Body of pancreas (tissue), 4 donors: ENCODE measurements around the gene BCAP29. TPM values are rescaled to one million over a fixed set of nuclear protein-coding genes. Genes with fewer than 3 reads are reported as not detected.

ENCODE experiments used
- ATAC-seq: fragments of 150-250 bp; one replicate; pipeline ENCODE4 v1.9.1; 2016
- DNase-seq, 4 donors: peaks; one replicate each; pipeline ENCODE4 v3.0.0-alpha.2; 2019
- H3K27ac ChIP-seq, 4 donors: fragments of 200-600 bp; sonication (generic); 1 replicate in 3 of 4; 2 replicates in 1 of 4; pipeline versions ENCODE4 v1.5.1 to v1.6.1; 2016 to 2019; ENCODE audit warnings: mild to moderate bottlenecking in 1 of 4, mixed read lengths in 1 of 4, moderate library complexity in 1 of 4
- H3K27me3 ChIP-seq, 2 donors: fragments of 200-600 bp; sonication (generic); one replicate each; pipeline ENCODE4 v1.6.0; 2016; ENCODE audit warnings: mild to moderate bottlenecking in 1 of 2
- H3K36me3 ChIP-seq, 2 donors: fragments of 200-600 bp; sonication (generic); replicated peaks in 1 of 2; 2 replicates each; pipeline ENCODE4 v1.5.1; 2016; ENCODE audit warnings: low read depth in 2 of 2; ENCODE audit not compliant: insufficient read depth in 1 of 2
- H3K4me1 ChIP-seq: fragments of 200-600 bp; sonication (generic); one replicate; pipeline ENCODE4 v1.6.0; 2016
- H3K4me3 ChIP-seq, 2 donors: fragments of 200-600 bp; sonication (generic); 1 replicate in 1 of 2; 2 replicates in 1 of 2; pipeline ENCODE4 v1.5.1; 2016 to 2019
- H3K9me3 ChIP-seq, 3 donors: fragments of 200-600 bp; sonication (generic); 1 replicate in 2 of 3; 2 replicates in 1 of 3; pipeline ENCODE4 v1.5.1; 2016
- CTCF ChIP-seq, 7 experiments: fragments of 450-650 bp in 4 of 7; fragments of 200-600 bp in 3 of 7; sonication (generic) in 3 of 7; IDR thresholded peaks; one replicate each; pipeline ENCODE4 v1.5.1; 2016 to 2019; ENCODE audit warnings: antibody characterized with exemption in 7 of 7
- POLR2A ChIP-seq, 3 donors: fragments of 450-650 bp; IDR thresholded peaks; one replicate each; pipeline ENCODE4 v1.6.1; 2016; ENCODE audit warnings: antibody characterized with exemption in 3 of 3, mild to moderate bottlenecking in 2 of 3
- WGBS, 2 donors: methylation state at CpG; one replicate each; pipeline ENCODE4 v1.1.5; 2017; 5-methylcytosine and 5-hydroxymethylcytosine counted together
- intact Hi-C: fragments of 100-400 bp; cut with DNase I; formaldehyde crosslinking; loops from one replicate; pipeline ENCODE4 v1.15.1; 2023
- total RNA-seq, 2 donors: library from RNA; depleted of rRNA; stranded (reverse); fragments of >200 nt; gene quantifications; one replicate each; pipeline ENCODE4 v1.1.0, GENCODE V29; 2016

The BCAP29 gene
- total RNA-seq, 2 donors from 2014 or later, result 20.8 to 37.9 TPM

- Histone ChIP-seq H3K27ac (no peak overlapping the region), H3K36me3 (peaks cover 0 to 2% of the 10 kb centered on the region in 2 donors), H3K9me3 (no peaks in the 10 kb centered on the region), H3K4me1 (no peaks in the 10 kb centered on the region), H3K4me3 (no peak overlapping the region), H3K27me3 (no peaks in the 10 kb centered on the region)
- TF ChIP-seq POLR2A (IDR thresholded peaks at IDR 0.05) (no peak), CTCF (IDR thresholded peaks at IDR 0.05) (no peak)
- ATAC-seq (no peak), DNase-seq (no peak)
- WGBS, 2 donors, result 90 to 92% methylated on average over 5 of the region's 5 CpGs
- intact Hi-C loops, result no loop called here
These were observed 8.6 kb downstream of the BCAP29 start for GRCh38 chr7:107588529-107589130.

GRCh38 chr7:107591421-107591820 lies 11.4 kb downstream of the BCAP29 start:
- DNase-seq, result no peak
- H3K27ac ChIP-seq, result no peak overlapping the region
- H3K36me3 ChIP-seq, result peaks cover 0 to 3% of the 10 kb centered on the region in 2 donors
- no peaks in the 10 kb centered on the region for H3K27me3 ChIP-seq
- H3K4me1 ChIP-seq, result no peaks in the 10 kb centered on the region
- intact Hi-C loops, result no loop called here
- no peaks in the 10 kb centered on the region for H3K9me3 ChIP-seq
- TF ChIP-seq POLR2A (IDR thresholded peaks at IDR 0.05), result no peak
- TF ChIP-seq CTCF (IDR thresholded peaks at IDR 0.05), result no peak
- 51 to 64% methylated on average over 3 of the region's 3 CpGs for WGBS, 2 donors
- H3K4me3 ChIP-seq, result no peak overlapping the region
- no peak for ATAC-seq

- Histone ChIP-seq H3K4me1 (no peaks in the 10 kb centered on the region), H3K36me3 (peaks cover 0 to 3% of the 10 kb centered on the region in 2 donors), H3K4me3 (no peak overlapping the region), H3K27me3 (no peaks in the 10 kb centered on the region), H3K27ac (no peak overlapping the region), H3K9me3 (no peaks in the 10 kb centered on the region)
- intact Hi-C loops, result no loop called here
- TF ChIP-seq CTCF (IDR thresholded peaks at IDR 0.05), result no peak
- no peak for TF ChIP-seq POLR2A (IDR thresholded peaks at IDR 0.05)
- WGBS, 2 donors, result 95 to 96% methylated on average over 5 of the region's 5 CpGs
- ATAC-seq (no peak), DNase-seq (no peak)
These were observed 12.4 kb downstream of the BCAP29 start for GRCh38 chr7:107592361-107593024.

- no peak overlapping the region for H3K27ac ChIP-seq
- peaks cover 0 to 3% of the 10 kb centered on the region in 2 donors for H3K36me3 ChIP-seq
- no peaks in the 10 kb centered on the region for H3K27me3 ChIP-seq
- H3K4me1 ChIP-seq, result no peaks in the 10 kb centered on the region
- no peaks in the 10 kb centered on the region for H3K9me3 ChIP-seq
- TF ChIP-seq POLR2A (IDR thresholded peaks at IDR 0.05), result no peak
- no peak for TF ChIP-seq CTCF (IDR thresholded peaks at IDR 0.05)
- no peak overlapping the region for H3K4me3 ChIP-seq
- intact Hi-C loops, result no loop called here
- WGBS, 2 donors, result 88 to 96% methylated on average over 1 of the region's 1 CpG
- no peak for ATAC-seq
- no peak for DNase-seq
These were observed 13.0 kb downstream of the BCAP29 start for GRCh38 chr7:107593025-107593410.
